Measurements from ENCODE around the gene GLUL. TPM values are rescaled to one million over a fixed set of nuclear protein-coding genes. Genes with fewer than 3 reads are reported as not detected.
A peak's percentile ranks its signal among the peaks of the same experiment; 100 is the strongest.

The GLUL gene
- total RNA-seq, 4 donors from 2014 or later = 597 to 1,638 (median 1,035) TPM

DNA sequence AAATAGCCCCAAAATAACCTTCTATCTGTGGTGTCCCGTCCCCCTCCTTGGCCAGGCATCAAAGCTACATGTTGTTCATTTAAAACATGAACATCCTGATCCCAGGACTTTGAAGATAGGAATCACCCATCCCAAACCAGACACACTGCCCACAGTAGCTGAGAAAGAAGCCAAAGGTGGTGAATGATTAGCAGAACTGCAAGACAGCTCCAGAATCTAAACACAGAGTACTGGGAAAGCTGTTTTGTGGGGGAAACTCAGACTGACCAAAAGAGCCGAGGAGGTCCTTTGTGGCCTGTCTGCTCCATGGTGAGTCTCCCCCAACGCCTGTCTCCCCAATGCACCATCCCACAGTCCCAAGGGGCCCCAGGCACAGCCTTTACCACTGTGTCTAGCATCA, 16.1 kb upstream of the GLUL start:
- TF ChIP-seq, protein P1, sequence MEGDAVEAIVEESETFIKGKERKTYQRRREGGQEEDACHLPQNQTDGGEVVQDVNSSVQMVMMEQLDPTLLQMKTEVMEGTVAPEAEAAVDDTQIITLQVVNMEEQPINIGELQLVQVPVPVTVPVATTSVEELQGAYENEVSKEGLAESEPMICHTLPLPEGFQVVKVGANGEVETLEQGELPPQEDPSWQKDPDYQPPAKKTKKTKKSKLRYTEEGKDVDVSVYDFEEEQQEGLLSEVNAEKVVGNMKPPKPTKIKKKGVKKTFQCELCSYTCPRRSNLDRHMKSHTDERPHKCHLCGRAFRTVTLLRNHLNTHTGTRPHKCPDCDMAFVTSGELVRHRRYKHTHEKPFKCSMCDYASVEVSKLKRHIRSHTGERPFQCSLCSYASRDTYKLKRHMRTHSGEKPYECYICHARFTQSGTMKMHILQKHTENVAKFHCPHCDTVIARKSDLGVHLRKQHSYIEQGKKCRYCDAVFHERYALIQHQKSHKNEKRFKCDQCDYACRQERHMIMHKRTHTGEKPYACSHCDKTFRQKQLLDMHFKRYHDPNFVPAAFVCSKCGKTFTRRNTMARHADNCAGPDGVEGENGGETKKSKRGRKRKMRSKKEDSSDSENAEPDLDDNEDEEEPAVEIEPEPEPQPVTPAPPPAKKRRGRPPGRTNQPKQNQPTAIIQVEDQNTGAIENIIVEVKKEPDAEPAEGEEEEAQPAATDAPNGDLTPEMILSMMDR (IDR thresholded peaks at IDR 0.05) = no peak
- TF ChIP-seq POLR2A (IDR thresholded peaks at IDR 0.05) = no peak
- DNase-seq = no peak
- Histone ChIP-seq H3K27ac (no peak overlapping the region), H3K9me3 (peaks cover 0 to 9% (median 6%) of the 10 kb centered on the region in 3 donors), H3K36me3 (no peaks in the 10 kb centered on the region), H3K27me3 (peaks cover 0 to 52% (median 0%) of the 10 kb centered on the region in 4 donors), H3K4me1 (no peaks in the 10 kb centered on the region), H3K4me3 (no peak overlapping the region)
- intact Hi-C loops (cut with DNase I) = no loop called here
- 52 to 74% methylated on average over 3 of the region's 3 CpGs for WGBS, 2 donors

DNA sequence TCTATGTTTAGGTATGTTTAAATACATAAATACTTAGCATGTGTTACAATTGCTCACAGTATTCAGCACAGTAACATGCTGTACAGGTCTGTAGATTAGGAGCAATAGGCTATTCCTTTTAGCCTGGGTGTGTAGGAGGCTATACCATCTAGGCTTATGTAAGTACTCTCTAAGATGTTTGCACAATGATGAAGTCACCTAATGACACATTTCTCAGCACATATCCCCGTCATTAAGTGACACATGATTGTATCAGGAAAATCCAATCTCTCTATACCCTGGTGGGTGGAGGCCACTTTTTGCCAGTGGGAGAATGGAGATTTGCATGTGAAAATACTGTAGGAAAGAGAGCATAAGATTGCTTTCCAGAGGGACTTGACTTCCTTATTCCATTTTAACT, 14.4 kb upstream of the GLUL start:
- H3K36me3 ChIP-seq = no peaks in the 10 kb centered on the region
- WGBS, 2 donors = 41 to 50% methylated on average over 1 of the region's 1 CpG
- no peaks in the 10 kb centered on the region for H3K4me1 ChIP-seq
- peaks cover 0 to 52% (median 0%) of the 10 kb centered on the region in 4 donors for H3K27me3 ChIP-seq
- intact Hi-C loops (cut with DNase I) = no loop called here
- H3K27ac ChIP-seq = peak overlapping the region in 3 of 4 donors; percentile 35 to 54 (median 45)
- no peak overlapping the region for H3K4me3 ChIP-seq
- H3K9me3 ChIP-seq = peaks cover 0 to 9% (median 6%) of the 10 kb centered on the region in 3 donors
- no peak for DNase-seq
- TF ChIP-seq, protein P1 (IDR thresholded peaks at IDR 0.05) = no peak
- no peak for TF ChIP-seq POLR2A (IDR thresholded peaks at IDR 0.05)

DNA sequence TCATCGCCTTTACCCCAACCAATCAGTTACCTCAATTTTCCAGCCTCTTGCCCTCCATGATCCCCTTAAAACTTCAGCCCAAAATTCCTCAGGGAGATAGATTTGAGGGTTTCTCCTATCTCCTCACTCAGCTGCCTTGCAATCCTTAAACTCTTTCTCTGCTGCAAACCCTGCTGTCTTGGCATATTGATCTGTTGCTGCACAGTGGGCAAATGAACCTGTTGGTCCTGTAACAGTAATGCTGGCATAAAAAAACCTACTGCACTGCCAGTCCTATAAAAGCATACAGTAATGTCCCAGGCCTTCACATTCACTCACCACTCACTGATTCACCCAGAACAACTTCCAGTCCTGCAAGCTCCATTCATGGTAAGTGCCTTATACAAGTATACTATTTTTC, 14.0 kb upstream of the GLUL start:
- TF ChIP-seq, protein P1 (IDR thresholded peaks at IDR 0.05) = no peak
- no peak for TF ChIP-seq POLR2A (IDR thresholded peaks at IDR 0.05)
- H3K27ac ChIP-seq = peak overlapping the region in 3 of 4 donors; percentile 35 to 54 (median 45)
- DNase-seq = no peak
- no peaks in the 10 kb centered on the region for H3K36me3 ChIP-seq
- WGBS, 2 donors = 79 to 91% methylated on average over 1 of the region's 1 CpG
- intact Hi-C loops (cut with DNase I) = no loop called here
- H3K4me3 ChIP-seq = no peak overlapping the region
- peaks cover 0 to 52% (median 0%) of the 10 kb centered on the region in 4 donors for H3K27me3 ChIP-seq
- H3K9me3 ChIP-seq = peaks cover 0 to 9% (median 6%) of the 10 kb centered on the region in 3 donors
- no peaks in the 10 kb centered on the region for H3K4me1 ChIP-seq

DNA sequence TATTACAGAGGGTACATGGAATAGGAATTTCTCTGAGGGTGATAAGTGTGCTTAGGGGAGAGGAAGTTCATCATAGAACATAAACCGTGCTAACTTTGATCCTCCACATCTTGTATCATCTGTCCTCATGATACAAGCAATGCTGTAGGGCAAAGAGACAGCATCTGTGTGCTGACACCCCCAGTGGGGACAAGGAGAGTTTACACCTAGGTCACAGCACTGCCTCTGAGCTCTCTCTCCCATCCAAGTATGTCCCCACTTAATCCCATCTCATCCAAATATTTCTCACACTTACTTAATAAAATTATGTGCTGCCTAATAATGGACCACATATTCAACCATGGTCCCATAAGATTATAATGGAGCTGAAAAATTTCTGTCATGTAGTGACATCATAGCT, 13.2 kb upstream of the GLUL start:
- Histone ChIP-seq H3K9me3 (peaks cover 0 to 9% (median 6%) of the 10 kb centered on the region in 3 donors), H3K36me3 (no peaks in the 10 kb centered on the region), H3K27ac (no peak overlapping the region), H3K4me1 (no peaks in the 10 kb centered on the region), H3K4me3 (no peak overlapping the region), H3K27me3 (peaks cover 0 to 47% (median 0%) of the 10 kb centered on the region in 4 donors)
- DNase-seq = no peak
- intact Hi-C loops (cut with DNase I) = no loop called here
- TF ChIP-seq, protein P1 (IDR thresholded peaks at IDR 0.05) = no peak
- no peak for TF ChIP-seq POLR2A (IDR thresholded peaks at IDR 0.05)
- 40 to 53% methylated on average over 1 of the region's 1 CpG for WGBS, 2 donors

DNA sequence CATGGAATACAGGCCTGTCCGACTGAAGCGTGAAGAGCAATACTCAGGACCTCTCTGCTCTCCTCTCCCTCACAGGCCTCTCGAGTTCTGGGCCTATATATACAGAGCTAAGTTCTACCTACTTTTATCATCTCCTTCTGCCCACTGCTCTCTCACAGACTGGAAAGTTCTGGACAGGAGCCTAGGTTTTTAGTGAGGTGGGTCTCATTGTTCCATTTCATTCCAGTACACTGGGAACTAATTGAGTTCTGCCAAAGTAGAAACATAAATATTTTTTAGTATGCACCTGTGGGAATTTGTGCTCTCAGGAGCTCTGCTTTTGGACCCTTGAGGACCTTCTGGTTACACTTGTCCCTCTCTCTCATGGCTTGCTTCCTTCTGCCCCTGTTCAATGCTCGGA, 9.0 kb upstream of the GLUL start, which contains the start of gene TEDDM1:
TEDDM1 (minus strand) TSS at position 101 of the 400 bp plus-strand sequence. CDS start 182 bp downstream, outside the sequence.
- intact Hi-C loops (cut with DNase I) = no loop called here
- H3K9me3 ChIP-seq = peaks cover 0 to 5% (median 4%) of the 10 kb centered on the region in 3 donors
- TF ChIP-seq, protein P1 (IDR thresholded peaks at IDR 0.05) = no peak
- TF ChIP-seq POLR2A (IDR thresholded peaks at IDR 0.05) = no peak
- H3K4me3 ChIP-seq = no peak within 1 kb of the TSS
- DNase-seq = no peak
- 97 to 98% methylated on average over 4 of the region's 4 CpGs for WGBS, 2 donors
- H3K27me3 ChIP-seq = peaks cover 0 to 10% (median 0%) of the 10 kb centered on the region in 4 donors
- peaks cover 4 to 28% (median 8%) of the 10 kb centered on the region in 3 donors for H3K4me1 ChIP-seq
- H3K36me3 ChIP-seq = no peaks in the 10 kb centered on the region
- H3K27ac ChIP-seq = no peak within 1 kb of the TSS
